IPS DF 6.9 (cell line): Measurements from ENCODE around the gene TNIK.

Experiments used
- DNase-seq: peaks from one replicate; pipeline ENCODE4 v3.0.0-alpha.2; 2013; ENCODE audit warnings: low read depth, low spot score
- H3K27ac ChIP-seq: one replicate; pipeline ENCODE4 v1.5.1; 2013; ENCODE audit warnings: low read length, control low read depth
- H3K27me3 ChIP-seq: 2 replicates; pipeline ENCODE4 v1.6.1; 2013; ENCODE audit warnings: mild to moderate bottlenecking, low read length; ENCODE audit not compliant: control insufficient read depth, insufficient read depth
- H3K36me3 ChIP-seq: 2 replicates; pipeline ENCODE4 v1.6.1; 2013; ENCODE audit warnings: low read length; ENCODE audit not compliant: control insufficient read depth, insufficient read depth
- H3K4me1 ChIP-seq: 2 replicates; pipeline ENCODE4 v1.6.1; 2013; ENCODE audit warnings: low read length; ENCODE audit not compliant: control insufficient read depth, insufficient read depth
- H3K4me3 ChIP-seq: 2 replicates; pipeline ENCODE4 v1.5.1; 2013; ENCODE audit warnings: mild to moderate bottlenecking, low read length
- H3K9me3 ChIP-seq: 2 replicates; pipeline ENCODE4 v1.6.1; 2013; ENCODE audit warnings: low read length, inconsistent platforms; ENCODE audit not compliant: control insufficient read depth, insufficient read depth
- WGBS: extraction: QIAGEN DNeasy Blood & Tissue Kit; methylation state at CpG from one replicate; pipeline ENCODE4 v1.1.7; 2013; ENCODE audit warnings: mixed read lengths, missing lambda C conversion rate; ENCODE audit not compliant: insufficient read length, insufficient coverage; 5-methylcytosine and 5-hydroxymethylcytosine counted together

TNIK gene

DNA sequence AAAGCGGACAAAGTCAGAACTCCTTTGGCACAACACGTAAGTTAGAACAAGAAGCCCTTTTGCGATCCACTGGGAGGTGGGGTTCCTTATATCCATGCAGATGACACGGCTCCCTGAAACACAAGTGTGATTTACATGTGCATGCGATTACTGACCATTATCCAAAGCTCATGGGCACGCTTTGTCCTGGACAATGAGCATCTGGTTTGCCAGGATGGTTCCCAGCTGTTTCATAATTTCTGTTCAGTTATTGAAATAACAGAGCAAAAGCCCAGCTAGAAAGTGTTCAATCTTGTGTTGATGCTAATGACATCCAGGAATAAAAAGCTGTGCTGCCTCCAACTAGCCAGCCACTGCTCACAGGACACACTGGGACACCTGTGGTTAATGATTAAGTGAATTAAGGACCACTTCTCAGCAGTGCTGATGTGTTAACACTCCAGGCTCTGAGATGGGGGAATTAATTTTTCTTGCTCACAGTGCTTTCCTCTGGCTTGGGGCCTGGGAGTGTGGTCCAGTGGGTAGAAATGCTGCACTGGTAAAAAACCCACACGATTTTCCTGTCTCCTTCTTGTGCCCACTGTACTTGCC lies 310.6 kb downstream of the TNIK start:
- Histone ChIP-seq H3K4me1 (no peaks in the 10 kb centered on the region), H3K27me3 (no peaks in the 10 kb centered on the region), H3K27ac (no peak overlapping the region), H3K4me3 (no peak overlapping the region), H3K36me3 (no peaks in the 10 kb centered on the region; the same call in 1 of the 2 replicates), H3K9me3 (no peaks in the 10 kb centered on the region)
- no CpG with 5 or more reads among the region's 7 CpGs for WGBS
- no peak for DNase-seq

DNA sequence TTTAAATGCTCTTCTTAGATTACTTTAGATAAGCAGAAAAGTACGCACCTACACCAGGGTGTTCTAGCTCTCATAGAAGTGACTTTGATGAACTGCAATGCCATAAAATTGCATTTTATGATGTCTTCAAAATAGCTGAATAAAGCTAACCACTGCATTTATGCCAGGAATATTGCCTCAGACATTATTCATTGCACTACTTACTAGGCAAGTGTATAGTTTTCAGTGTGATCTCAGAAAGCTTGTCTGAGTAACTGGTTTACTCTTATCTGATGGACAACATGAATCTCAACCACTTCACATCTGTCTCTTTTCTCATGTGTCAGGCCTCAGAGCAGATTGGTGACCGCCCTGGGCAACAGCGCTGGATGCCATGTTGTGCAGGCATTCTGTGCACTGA lies 314.4 kb downstream of the TNIK start:
- H3K27me3 ChIP-seq: no peaks in the 10 kb centered on the region
- no peak for DNase-seq
- H3K27ac ChIP-seq: no peak overlapping the region
- no peaks in the 10 kb centered on the region for H3K9me3 ChIP-seq
- H3K4me3 ChIP-seq: no peak overlapping the region
- no CpG with 5 or more reads among the region's 3 CpGs for WGBS
- no peaks in the 10 kb centered on the region for H3K4me1 ChIP-seq
- no peaks in the 10 kb centered on the region for H3K36me3 ChIP-seq

DNA sequence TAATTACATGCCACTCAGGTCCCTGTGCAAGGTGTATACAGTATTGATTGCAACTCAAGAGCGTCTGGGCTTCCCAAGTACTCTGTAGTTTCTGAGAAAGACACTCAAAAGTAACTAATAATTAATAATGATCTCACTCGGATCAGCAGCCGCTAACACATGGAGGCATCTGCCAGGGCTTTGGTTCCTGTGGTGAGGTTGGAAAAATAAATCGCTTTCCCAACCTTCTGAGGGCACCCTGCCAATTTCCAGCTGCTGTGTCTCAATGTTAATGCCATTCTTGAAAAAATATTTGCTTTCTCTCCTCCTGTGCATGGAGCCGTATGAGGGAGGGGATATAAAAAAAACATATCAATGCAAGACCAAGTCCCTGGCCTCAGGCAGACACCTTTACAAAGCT lies 317.2 kb downstream of the TNIK start:
- Histone ChIP-seq H3K36me3 (no peaks in the 10 kb centered on the region), H3K4me1 (no peaks in the 10 kb centered on the region), H3K9me3 (no peaks in the 10 kb centered on the region), H3K27ac (no peak overlapping the region), H3K27me3 (no peaks in the 10 kb centered on the region), H3K4me3 (no peak overlapping the region)
- no peak for DNase-seq
- WGBS: no CpG with 5 or more reads among the region's 5 CpGs

DNA sequence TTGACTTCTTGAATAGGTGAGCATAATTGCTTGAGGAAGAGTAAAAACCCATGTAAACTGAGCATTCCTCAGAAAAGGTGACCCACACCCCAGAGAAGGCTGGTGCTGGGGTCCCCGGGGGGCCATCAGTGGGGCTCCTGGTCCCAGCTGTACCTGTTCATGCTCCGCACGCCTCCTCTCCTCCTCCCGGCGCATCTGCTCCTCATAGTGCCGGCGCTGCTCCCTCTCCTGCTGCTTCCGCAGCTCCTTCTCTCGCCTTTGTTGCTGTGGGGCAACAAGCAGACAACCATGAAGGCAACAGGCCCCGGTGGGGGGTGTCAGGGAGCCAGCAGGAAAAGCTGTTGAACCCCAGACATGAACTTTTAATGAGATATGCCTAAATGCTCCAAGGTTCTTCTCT lies 320.0 kb downstream of the TNIK start:
- no CpG with 5 or more reads among the region's 10 CpGs for WGBS
- no peaks in the 10 kb centered on the region for H3K4me1 ChIP-seq
- no peaks in the 10 kb centered on the region for H3K27me3 ChIP-seq
- no peak overlapping the region for H3K27ac ChIP-seq
- no peak overlapping the region for H3K4me3 ChIP-seq
- no peak for DNase-seq
- no peaks in the 10 kb centered on the region for H3K9me3 ChIP-seq
- no peaks in the 10 kb centered on the region; the same call in 1 of the 2 replicates for H3K36me3 ChIP-seq

DNA sequence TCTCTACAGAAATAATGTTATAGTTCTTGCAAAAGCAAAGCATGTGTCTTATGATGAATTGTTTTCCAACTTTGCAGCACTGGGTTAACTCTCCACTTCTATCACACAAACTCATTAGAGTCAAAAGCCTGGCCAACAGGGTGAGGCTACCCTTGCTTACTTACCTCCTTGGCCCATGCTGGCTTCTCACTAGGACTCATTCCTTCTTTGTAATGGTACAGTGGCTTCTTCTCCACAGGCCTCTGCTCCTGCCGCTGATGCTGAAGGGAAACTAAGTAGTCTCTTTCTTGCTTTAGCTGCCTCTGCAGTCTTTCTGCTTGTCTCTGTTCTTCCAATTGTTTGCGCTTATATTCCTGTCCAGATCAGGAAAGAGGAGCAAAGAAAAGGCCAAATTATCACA lies 322.2 kb downstream of the TNIK start:
- H3K4me1 ChIP-seq: no peaks in the 10 kb centered on the region
- DNase-seq: no peak
- H3K9me3 ChIP-seq: no peaks in the 10 kb centered on the region
- H3K36me3 ChIP-seq: no peaks in the 10 kb centered on the region; the same call in 1 of the 2 replicates
- WGBS: no CpG with 5 or more reads among the region's 2 CpGs
- H3K4me3 ChIP-seq: no peak overlapping the region
- no peaks in the 10 kb centered on the region for H3K27me3 ChIP-seq
- no peak overlapping the region for H3K27ac ChIP-seq

DNA sequence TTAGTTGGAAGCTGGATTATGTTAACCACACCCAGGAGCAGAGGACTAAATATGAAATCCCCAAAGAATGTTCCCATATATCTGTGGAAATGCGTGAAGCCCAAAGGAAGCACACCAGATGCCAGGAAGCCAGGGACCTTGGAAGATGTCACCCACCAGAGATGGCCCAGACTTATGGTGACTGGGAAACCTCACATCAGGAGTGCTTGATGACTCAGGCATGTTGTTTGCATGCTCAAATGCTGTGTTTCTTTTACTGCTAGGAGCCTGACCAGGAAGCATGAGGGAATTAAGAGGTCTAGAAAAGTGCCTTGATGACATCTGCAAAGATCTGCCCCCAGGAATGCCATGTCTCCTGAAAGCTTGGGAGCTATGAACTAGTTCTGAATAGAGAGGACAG lies 324.7 kb downstream of the TNIK start:
- no peaks in the 10 kb centered on the region for H3K27me3 ChIP-seq

DNA sequence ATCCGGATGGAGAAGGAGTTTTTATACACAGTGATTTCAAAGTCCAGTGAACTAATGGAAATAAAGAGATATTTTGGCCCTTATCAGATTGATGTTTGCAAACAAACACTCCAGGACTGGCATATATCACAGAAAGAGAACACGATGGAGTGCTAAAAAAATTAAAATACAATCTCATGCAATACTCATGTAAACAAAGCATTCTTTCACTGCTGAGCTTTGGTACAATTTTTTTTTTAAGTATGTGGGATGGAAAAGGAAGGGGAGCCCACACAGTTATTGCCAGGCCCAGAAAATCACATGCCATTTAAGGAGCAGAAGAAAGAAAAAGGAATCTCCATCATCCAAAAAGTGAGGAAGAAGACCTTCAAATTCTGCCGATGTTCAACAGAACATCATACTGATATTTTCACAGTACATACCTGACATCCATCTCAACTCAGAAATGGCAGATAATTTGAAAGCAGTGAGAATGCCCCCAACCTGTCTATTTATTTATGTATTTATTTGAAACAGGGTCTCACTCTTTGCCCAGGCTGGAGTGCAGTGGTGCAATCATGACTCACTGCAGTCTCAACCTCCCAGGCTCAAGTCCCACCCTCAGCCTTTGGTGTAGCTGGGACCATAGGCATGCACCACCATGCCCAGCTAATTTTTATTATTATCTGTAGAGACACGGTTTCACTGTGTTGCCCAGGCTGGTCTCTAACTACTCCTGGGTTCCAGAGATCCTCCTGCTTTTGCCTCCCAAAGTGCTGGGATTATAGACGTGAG lies 326.2 kb downstream of the TNIK start:
- DNase-seq: no peak
- Histone ChIP-seq H3K4me1 (no peaks in the 10 kb centered on the region), H3K27me3 (no peaks in the 10 kb centered on the region), H3K36me3 (peaks cover 2% of the 10 kb centered on the region; the same call in 1 of the 2 replicates), H3K27ac (no peak overlapping the region), H3K4me3 (no peak overlapping the region), H3K9me3 (no peaks in the 10 kb centered on the region)
- no CpG with 5 or more reads among the region's 5 CpGs for WGBS

More for the DNA sequence above, 324.7 kb downstream of the TNIK start:
- Histone ChIP-seq H3K4me3 (no peak overlapping the region), H3K4me1 (no peaks in the 10 kb centered on the region), H3K27ac (no peak overlapping the region), H3K9me3 (no peaks in the 10 kb centered on the region), H3K36me3 (no peaks in the 10 kb centered on the region; the same call in 1 of the 2 replicates)
- DNase-seq: no peak
- no CpG with 5 or more reads among the region's 1 CpG for WGBS

DNA sequence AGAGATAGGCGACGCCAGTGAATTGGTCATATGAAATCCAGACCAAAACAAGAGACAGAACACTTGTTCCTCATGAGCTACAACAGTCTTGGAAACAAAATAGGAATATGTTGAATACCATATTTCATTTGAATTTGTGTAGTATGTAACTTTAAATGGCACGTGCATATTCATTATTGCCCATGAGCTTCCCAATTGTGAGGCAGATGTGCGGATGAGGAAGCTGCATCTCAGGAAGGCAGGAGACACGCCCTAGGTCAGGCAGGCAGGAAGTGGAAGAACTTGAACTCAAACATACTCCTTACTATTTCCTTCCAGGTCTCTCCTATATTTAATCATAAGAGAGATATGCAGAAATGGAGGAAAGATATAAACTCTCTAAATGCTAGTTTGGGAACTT lies 326.9 kb downstream of the TNIK start:
- H3K9me3 ChIP-seq: no peaks in the 10 kb centered on the region
- DNase-seq: no peak
- H3K4me3 ChIP-seq: no peak overlapping the region
- H3K36me3 ChIP-seq: peaks cover 2% of the 10 kb centered on the region; the same call in 1 of the 2 replicates
- WGBS: no CpG with 5 or more reads among the region's 5 CpGs
- H3K27ac ChIP-seq: no peak overlapping the region
- H3K4me1 ChIP-seq: no peaks in the 10 kb centered on the region
- H3K27me3 ChIP-seq: no peaks in the 10 kb centered on the region

DNA sequence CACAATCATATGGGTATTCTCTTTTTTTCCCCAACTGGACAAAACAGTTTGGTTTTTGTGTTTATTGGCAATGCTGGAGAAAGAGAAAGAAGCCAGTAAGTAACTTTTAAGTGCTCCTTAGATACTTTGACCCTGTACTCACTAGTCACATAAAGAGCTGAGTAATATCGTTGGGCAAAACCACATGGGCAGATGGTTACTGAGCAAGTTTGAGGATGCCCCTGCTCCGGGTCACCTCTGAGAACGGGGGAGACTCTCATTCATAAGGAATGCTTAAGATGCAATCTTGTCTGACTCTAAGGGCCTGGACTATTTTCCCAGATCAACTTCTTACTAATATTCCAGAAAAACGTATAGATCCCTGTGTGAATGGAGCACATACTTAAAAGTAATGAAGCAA lies 327.3 kb downstream of the TNIK start:
- no CpG with 5 or more reads among the region's 4 CpGs for WGBS
- no peak for DNase-seq

DNA sequence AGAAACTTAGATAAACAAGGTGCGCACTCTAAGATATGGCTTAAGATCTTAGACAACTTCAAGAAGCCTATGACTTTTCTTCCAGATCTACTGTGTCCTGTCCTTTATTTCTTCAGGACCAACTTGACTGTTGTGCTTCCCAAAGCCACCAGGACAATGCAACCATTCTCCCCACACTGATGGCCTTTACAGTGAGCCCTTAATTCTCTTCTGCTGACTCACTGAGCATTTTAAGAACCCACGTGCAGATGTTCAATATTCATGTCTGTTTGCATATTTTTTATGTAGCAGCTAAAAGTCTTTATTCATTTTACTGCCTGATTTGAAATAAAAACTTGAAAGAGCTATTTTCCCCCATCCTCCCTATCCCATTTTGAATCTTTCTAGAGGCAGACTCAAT lies 330.4 kb downstream of the TNIK start:
- no CpG with 5 or more reads among the region's 2 CpGs for WGBS
- H3K9me3 ChIP-seq: no peaks in the 10 kb centered on the region
- DNase-seq: no peak
- no peaks in the 10 kb centered on the region for H3K27me3 ChIP-seq
- H3K36me3 ChIP-seq: 0 out of 2 replicates have a peak, but pooled peaks cover 2% of the 10 kb centered on the region
- no peak overlapping the region for H3K4me3 ChIP-seq
- no peak overlapping the region for H3K27ac ChIP-seq
- no peaks in the 10 kb centered on the region for H3K4me1 ChIP-seq

More for the DNA sequence above, 327.3 kb downstream of the TNIK start:
- Histone ChIP-seq H3K27me3 (no peaks in the 10 kb centered on the region), H3K4me3 (no peak overlapping the region), H3K27ac (no peak overlapping the region), H3K36me3 (peaks cover 2% of the 10 kb centered on the region; the same call in 1 of the 2 replicates), H3K9me3 (no peaks in the 10 kb centered on the region), H3K4me1 (no peaks in the 10 kb centered on the region)
